ENCODE measurements around the gene IFITM5. TPM values are rescaled to one million over a fixed set of nuclear protein-coding genes. Genes with fewer than 3 reads are reported as not detected.

IFITM5 gene
- total and polyA plus RNA-seq, 2 donors, result not detected

DNA sequence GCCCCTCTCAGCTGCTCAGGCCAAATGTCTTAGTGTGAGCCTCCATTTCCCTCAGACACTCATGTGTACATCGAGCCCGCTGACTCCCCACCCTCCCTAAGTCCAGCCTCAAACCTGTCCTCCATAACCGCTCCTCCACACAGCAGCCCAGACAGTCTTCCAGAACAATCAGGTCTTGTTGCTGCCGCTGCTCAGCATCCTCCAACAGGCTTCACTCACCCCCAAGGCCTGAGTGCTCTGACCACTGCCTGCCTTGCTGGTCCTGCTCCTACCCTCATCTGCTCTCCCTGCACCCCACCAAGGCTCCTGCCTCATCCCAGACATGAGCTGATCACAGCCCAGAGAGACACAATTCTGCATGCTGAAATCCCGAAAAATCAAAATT lies 45.4 kb downstream of the IFITM5 start:
- Histone ChIP-seq H3K4me1 (ENCODE audit: insufficient read depth) (no peaks in the 10 kb centered on the region), H3K36me3 (ENCODE audit: insufficient read depth) (peaks cover 2% of the 10 kb centered on the region), H3K4me3 (ENCODE audit: low read depth, low read length) (no peak overlapping the region), H3K27ac (ENCODE audit: low read depth) (no peak overlapping the region)
- 87% methylated on average over 5 of the region's 5 CpGs for WGBS
- DNase-seq (ENCODE audit: extremely low spot score), result no peak

DNA sequence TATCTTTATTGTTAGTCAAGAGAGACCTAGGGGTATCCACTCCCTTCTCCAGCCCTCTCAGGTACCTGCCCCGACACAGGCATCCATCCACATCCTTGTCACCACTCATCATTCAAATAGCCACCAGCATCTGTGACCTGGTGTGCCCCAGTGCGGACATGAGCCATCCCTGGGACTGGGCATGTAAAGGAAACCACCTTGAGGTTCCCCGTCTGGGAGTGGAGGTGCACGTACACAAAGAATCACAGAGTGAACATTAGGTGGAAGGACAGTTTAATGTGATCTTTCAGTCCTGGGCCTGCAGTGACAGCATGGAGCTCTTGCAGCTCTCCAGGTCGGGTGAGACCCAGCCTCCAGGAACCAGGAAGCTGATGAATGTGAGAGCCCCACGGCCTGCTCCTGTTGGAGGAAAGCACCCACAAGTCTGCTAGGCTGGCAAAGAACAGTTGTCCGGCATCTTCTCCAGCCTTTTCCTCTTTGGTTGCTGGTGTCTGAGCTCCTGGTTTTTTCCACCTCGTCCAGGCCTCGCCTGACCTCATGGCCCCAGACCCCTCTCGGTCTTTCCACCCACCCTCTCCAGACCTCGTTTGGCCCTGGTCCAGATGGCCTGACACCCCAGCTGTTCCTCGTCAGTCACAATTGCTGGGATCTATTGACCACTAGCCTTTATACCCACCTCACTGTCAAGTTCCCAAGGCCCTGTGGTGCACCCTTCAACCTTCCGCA lies 46.0 kb downstream of the IFITM5 start:
- no peak overlapping the region for H3K4me3 ChIP-seq (ENCODE audit: low read depth, low read length)
- no peaks in the 10 kb centered on the region for H3K4me1 ChIP-seq (ENCODE audit: insufficient read depth)
- WGBS, result 66% methylated on average over 13 of the region's 13 CpGs
- peaks cover 2% of the 10 kb centered on the region for H3K36me3 ChIP-seq (ENCODE audit: insufficient read depth)
- no peak for DNase-seq (ENCODE audit: extremely low spot score)
- no peak overlapping the region for H3K27ac ChIP-seq (ENCODE audit: low read depth)

DNA sequence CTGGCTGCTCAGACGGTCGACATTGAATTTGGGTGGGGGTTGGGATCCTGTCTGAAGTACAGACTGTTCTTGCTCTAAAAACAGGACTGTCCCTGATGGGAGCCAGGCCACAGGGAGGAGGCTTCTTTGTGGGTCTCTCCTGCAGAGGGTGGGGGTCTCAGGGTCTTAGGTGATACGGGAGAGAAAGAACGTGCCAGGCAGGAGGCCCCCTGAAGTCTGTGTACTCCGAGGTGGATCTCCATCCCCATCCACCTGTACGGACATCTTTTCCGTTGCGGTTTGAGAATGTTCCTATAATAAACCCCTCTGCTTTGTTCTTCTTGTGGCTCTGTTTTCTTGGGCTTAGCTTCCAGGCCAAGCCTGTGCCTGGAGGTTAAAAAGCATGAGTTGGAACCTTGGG lies 46.7 kb downstream of the IFITM5 start:
- Histone ChIP-seq H3K4me3 (ENCODE audit: low read depth, low read length) (no peak overlapping the region), H3K36me3 (ENCODE audit: insufficient read depth) (peaks cover 2% of the 10 kb centered on the region), H3K27ac (ENCODE audit: low read depth) (no peak overlapping the region), H3K4me1 (ENCODE audit: insufficient read depth) (no peaks in the 10 kb centered on the region)
- DNase-seq (ENCODE audit: extremely low spot score), result no peak
- WGBS, result 90% methylated on average over 8 of the region's 8 CpGs

DNA sequence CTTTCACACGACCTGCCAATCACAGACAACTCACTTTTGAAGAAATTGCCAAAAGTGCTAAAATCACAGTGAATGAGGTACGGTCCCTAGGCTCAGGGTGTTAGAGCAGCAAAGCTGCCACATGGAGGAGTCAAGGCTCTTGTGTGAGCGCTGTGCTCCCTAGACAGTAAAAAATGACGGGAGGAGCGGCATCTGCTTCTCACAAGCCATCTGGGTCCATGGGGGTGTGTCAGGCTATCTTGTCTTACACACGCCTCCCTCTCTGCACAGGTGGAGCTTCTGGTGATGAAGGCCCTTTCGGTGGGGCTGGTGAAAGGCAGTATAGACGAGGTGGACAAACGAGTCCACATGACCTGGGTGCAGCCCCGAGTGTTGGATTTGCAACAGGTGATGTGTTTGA lies 47.8 kb downstream of the IFITM5 start:
- Histone ChIP-seq H3K4me1 (ENCODE audit: insufficient read depth) (no peaks in the 10 kb centered on the region), H3K36me3 (ENCODE audit: insufficient read depth) (peaks cover 2% of the 10 kb centered on the region), H3K4me3 (ENCODE audit: low read depth, low read length) (no peak overlapping the region), H3K27ac (ENCODE audit: low read depth) (no peak overlapping the region)
- DNase-seq (ENCODE audit: extremely low spot score), result no peak
- 75% methylated on average over 10 of the region's 10 CpGs for WGBS

DNA sequence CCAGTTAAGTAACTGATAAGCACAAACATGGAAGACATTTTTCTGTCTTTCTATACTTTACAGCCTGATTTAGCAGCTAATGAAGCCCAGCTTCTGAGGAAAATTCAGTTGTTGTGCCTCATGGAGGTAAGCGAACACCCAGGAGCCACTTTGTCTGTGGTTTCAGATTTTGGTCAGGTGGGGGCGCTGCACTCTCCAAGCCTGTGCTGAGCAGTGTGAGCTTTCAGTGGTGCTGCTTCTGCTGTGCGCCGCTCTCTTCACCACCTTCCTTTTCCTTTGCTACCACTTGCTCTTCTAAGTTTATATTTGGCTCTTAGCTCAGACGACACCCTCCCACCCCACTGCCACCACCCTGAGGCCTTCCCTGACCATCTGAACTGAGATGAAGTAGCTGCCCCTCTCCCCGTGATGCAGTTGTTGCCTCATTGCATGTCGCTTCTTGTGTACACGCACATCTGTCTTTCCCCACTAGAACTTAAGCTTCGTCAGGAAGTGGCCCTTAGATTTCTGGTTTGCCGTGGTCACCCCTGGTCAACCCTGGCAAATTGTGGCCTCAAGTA lies 48.5 kb downstream of the IFITM5 start:
- no peak for DNase-seq (ENCODE audit: extremely low spot score)
- no peaks in the 10 kb centered on the region for H3K4me1 ChIP-seq (ENCODE audit: insufficient read depth)
- no peak overlapping the region for H3K27ac ChIP-seq (ENCODE audit: low read depth)
- H3K36me3 ChIP-seq (ENCODE audit: insufficient read depth), result peaks cover 5% of the 10 kb centered on the region
- 77% methylated on average over 10 of the region's 10 CpGs for WGBS
- no peak overlapping the region for H3K4me3 ChIP-seq (ENCODE audit: low read depth, low read length)

DNA sequence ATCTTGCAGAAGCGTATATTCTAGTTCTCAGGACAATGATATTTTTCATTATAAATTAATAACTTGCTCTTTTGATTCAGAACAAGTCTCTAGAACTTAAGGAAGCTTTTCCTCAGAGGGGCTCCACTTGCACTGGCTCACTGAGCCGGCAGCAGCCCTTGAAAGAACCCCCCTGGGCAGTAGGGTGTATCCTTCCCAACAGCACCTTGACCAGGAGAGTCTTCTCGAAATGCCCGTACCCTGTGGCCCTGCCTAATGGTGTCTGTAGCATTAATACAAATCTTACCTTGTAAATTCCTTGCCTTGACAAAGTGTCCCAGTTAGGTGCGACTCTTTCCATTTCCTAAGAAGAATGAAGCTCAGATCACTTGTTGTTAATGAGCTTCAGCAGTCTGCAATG lies 49.1 kb downstream of the IFITM5 start:
- Histone ChIP-seq H3K36me3 (ENCODE audit: insufficient read depth) (peaks cover 7% of the 10 kb centered on the region), H3K27ac (ENCODE audit: low read depth) (no peak overlapping the region), H3K4me3 (ENCODE audit: low read depth, low read length) (no peak overlapping the region), H3K4me1 (ENCODE audit: insufficient read depth) (no peaks in the 10 kb centered on the region)
- 84% methylated on average over 5 of the region's 5 CpGs for WGBS
- DNase-seq (ENCODE audit: extremely low spot score), result no peak

DNA sequence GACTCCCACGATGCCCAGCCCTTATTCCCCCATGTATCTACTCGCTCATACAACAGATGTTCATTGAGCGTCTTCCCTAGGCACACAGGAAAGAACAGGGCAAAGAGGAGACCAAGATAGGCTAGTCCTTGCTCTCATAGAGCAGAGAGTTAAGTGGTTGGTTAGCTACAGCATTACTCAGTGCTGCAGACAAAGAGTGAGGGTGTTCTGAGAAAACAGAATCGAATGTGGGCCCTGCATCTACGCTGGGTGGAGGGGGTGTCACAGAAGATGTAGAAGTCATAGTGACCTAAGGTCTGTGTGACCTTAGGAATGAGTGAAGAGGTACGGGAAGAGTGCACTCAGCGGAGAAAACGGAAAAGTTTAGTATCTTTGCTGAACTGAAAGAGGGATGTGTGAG lies 50.3 kb downstream of the IFITM5 start:
- Histone ChIP-seq H3K36me3 (ENCODE audit: insufficient read depth) (peaks cover 12% of the 10 kb centered on the region), H3K4me1 (ENCODE audit: insufficient read depth) (no peaks in the 10 kb centered on the region), H3K4me3 (ENCODE audit: low read depth, low read length) (no peak overlapping the region), H3K27ac (ENCODE audit: low read depth) (no peak overlapping the region)
- 81% methylated on average over 8 of the region's 8 CpGs for whole genome bisulfite sequencing
- no peak for DNase-seq (ENCODE audit: extremely low spot score)

Small RNAs within 50 kb of the gene (small RNA-seq; reads per million reads assigned to genes)
- not detected for gene AC136475.6

Other genes with a start within 250 kb of the IFITM5 start
- gene SCGB1C1, start 106.4 kb downstream of the IFITM5 start, total RNA-seq, result not detected
- not detected for gene SCGB1C1, start 106.4 kb downstream of the IFITM5 start, polyA plus RNA-seq
- gene BET1L, start 92.1 kb downstream of the IFITM5 start, total RNA-seq, result 17.7 TPM
- gene BET1L, start 92.1 kb downstream of the IFITM5 start, polyA plus RNA-seq, result 49.8 TPM
- gene RIC8A, start 91.8 kb downstream of the IFITM5 start, total RNA-seq, result 60.2 TPM
- 90.8 TPM for gene RIC8A, start 91.8 kb downstream of the IFITM5 start, polyA plus RNA-seq
- gene SIRT3, start 63.2 kb downstream of the IFITM5 start, total RNA-seq, result 7.3 TPM
- gene SIRT3, start 63.2 kb downstream of the IFITM5 start, polyA plus RNA-seq, result 21.7 TPM
- 58.5 TPM for gene PSMD13, start 62.5 kb downstream of the IFITM5 start, total RNA-seq
- 102 TPM for gene PSMD13, start 62.5 kb downstream of the IFITM5 start, polyA plus RNA-seq
- gene NLRP6, start 21.1 kb downstream of the IFITM5 start, total RNA-seq, result not detected
- 0.67 TPM for gene NLRP6, start 21.1 kb downstream of the IFITM5 start, polyA plus RNA-seq
- gene PGGHG, start 10.4 kb downstream of the IFITM5 start, total RNA-seq, result 9.5 TPM
- gene PGGHG, start 10.4 kb downstream of the IFITM5 start, polyA plus RNA-seq, result 36.3 TPM
- gene IFITM2, start 8.3 kb upstream of the IFITM5 start, total RNA-seq, result 14.8 TPM
- 765 TPM for gene IFITM2, start 8.3 kb upstream of the IFITM5 start, polyA plus RNA-seq
- gene IFITM1, start 14.5 kb upstream of the IFITM5 start, total RNA-seq, result 20.9 TPM
- gene IFITM1, start 14.5 kb upstream of the IFITM5 start, polyA plus RNA-seq, result 599 TPM
- 43.2 TPM for gene IFITM3, start 21.3 kb upstream of the IFITM5 start, total RNA-seq
- gene IFITM3, start 21.3 kb upstream of the IFITM5 start, polyA plus RNA-seq, result 2,675 TPM
- gene B4GALNT4, start 70.0 kb upstream of the IFITM5 start, total RNA-seq, result 13.4 TPM
- gene B4GALNT4, start 70.0 kb upstream of the IFITM5 start, polyA plus RNA-seq, result 5.1 TPM
- 5.2 TPM for gene PKP3, start 94.7 kb upstream of the IFITM5 start, total RNA-seq
- gene PKP3, start 94.7 kb upstream of the IFITM5 start, polyA plus RNA-seq, result 8.4 TPM
- gene SIGIRR, start 115.5 kb upstream of the IFITM5 start, total RNA-seq, result 11.8 TPM
- gene SIGIRR, start 115.5 kb upstream of the IFITM5 start, polyA plus RNA-seq, result 61.2 TPM
- gene ANO9, start 142.5 kb upstream of the IFITM5 start, total RNA-seq, result 1.3 TPM
- 5.1 TPM for gene ANO9, start 142.5 kb upstream of the IFITM5 start, polyA plus RNA-seq
- 13.5 TPM for gene PTDSS2, start 150.8 kb upstream of the IFITM5 start, total RNA-seq
- gene PTDSS2, start 150.8 kb upstream of the IFITM5 start, polyA plus RNA-seq, result 27.0 TPM
- 71.5 TPM for gene RNH1, start 207.7 kb upstream of the IFITM5 start, total RNA-seq
- 271 TPM for gene RNH1, start 207.7 kb upstream of the IFITM5 start, polyA plus RNA-seq
- 8.7 TPM for gene HRAS, start 236.1 kb upstream of the IFITM5 start, total RNA-seq
- 79.0 TPM for gene HRAS, start 236.1 kb upstream of the IFITM5 start, polyA plus RNA-seq
- 0.90 TPM for gene LRRC56, start 238.0 kb upstream of the IFITM5 start, total RNA-seq
- gene LRRC56, start 238.0 kb upstream of the IFITM5 start, polyA plus RNA-seq, result 0.96 TPM